K562 (cell line): ENCODE results near the gene VWA3B.

ENCODE experiments used
- CEBPB ChIP-seq: fragments of 450-650 bp; IDR thresholded peaks from 2 replicates; pipeline ENCODE4 v1.6.1; 2016; ENCODE audit warnings: missing genetic modification characterization, missing compliant biosample characterization
- E2F1 ChIP-seq: sonication (generic); formaldehyde crosslinking; IDR thresholded peaks from 2 replicates; pipeline ENCODE4 v1.8.1; 2023; ENCODE audit warnings: mild to moderate bottlenecking, missing genetic modification reagents, moderate library complexity
- NFYB ChIP-seq: IDR thresholded peaks from 2 replicates; pipeline ENCODE4 v1.6.1; 2011; ENCODE audit warnings: mild to moderate bottlenecking, moderate library complexity; ENCODE audit not compliant: insufficient read length; ENCODE audit errors: extremely low read depth
- NR3C1 ChIP-seq: sonication (generic); formaldehyde crosslinking; IDR thresholded peaks from 2 replicates; pipeline ENCODE4 v1.8.1; 2022; ENCODE audit warnings: missing genetic modification reagents
- TFAP4 ChIP-seq: sonication (generic); formaldehyde crosslinking; IDR thresholded peaks from 2 replicates; pipeline ENCODE4 v1.8.0; 2022; ENCODE audit warnings: missing genetic modification reagents, mild to moderate bottlenecking, moderate library complexity, borderline replicate concordance
- ZNF143 ChIP-seq: sonication (generic); formaldehyde crosslinking; IDR thresholded peaks from 2 replicates; pipeline ENCODE4 v1.9.0; 2022; ENCODE audit warnings: mild to moderate bottlenecking, missing genetic modification reagents
- ZNF398 ChIP-seq: fragments of 250-450 bp; sonication (Bioruptor Pico); IDR thresholded peaks from 2 replicates; pipeline ENCODE4 v1.8.0; 2021; ENCODE audit warnings: moderate library complexity, mild to moderate bottlenecking, inconsistent platforms

- TF ChIP-seq TFAP4, result no peak
- no peak for TF ChIP-seq E2F1
- TF ChIP-seq ZNF143 (CRISPR knock-in tag), result no peak
- TF ChIP-seq NFYB, result no peak
- TF ChIP-seq CEBPB, result no peak
- no peak for TF ChIP-seq ZNF398 (CRISPR knock-in tag)
- no peak for TF ChIP-seq NR3C1 (CRISPR knock-in tag)
Measured at GRCh38 chr2:98067160-98067559, 19.8 kb upstream of the VWA3B start.
